GM23248 (cell line): Measurements from ENCODE around the gene CACHD1.

Experiments
- EZH2 ChIP-seq: fragments of 200-600 bp; sonication (generic); IDR thresholded peaks from 2 replicates; pipeline ENCODE4 v1.6.1; 2018; ENCODE audit warnings: antibody characterized with exemption, mild to moderate bottlenecking; ENCODE audit not compliant: insufficient read depth, poor library complexity, severe bottlenecking
- EZH2phosphoT487 ChIP-seq: fragments of 200-600 bp; sonication (generic); IDR thresholded peaks from 2 replicates; pipeline ENCODE4 v1.6.1; 2018; ENCODE audit warnings: antibody characterized with exemption, moderate library complexity, mild to moderate bottlenecking, low read depth; ENCODE audit not compliant: insufficient read depth

DNA sequence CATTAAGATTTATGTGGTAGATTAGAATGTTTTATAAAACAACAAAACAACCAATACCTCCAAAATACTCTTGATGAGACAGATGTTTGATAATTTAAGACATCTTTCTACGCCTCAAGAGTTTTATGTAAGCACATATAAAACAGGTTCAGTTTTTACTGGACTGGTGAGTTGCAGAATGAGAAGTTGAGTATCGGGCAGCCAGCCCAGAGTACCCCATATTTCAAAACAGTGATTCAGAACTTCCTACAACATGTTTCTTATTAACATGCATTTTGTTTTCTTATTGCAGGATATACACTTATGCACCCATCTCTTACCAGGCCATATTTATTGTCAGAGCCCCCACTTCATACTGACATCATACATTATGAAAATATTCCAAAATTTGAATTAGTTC is 183.5 kb downstream of the CACHD1 start:
- TF ChIP-seq EZH2 = no peak
- no peak for TF ChIP-seq EZH2phosphoT487
